MV-4-11 (cell line): ENCODE measurements around the gene NOTCH2NLA.
"Not testable (repeated sequence)": the region's sequence is repeated elsewhere in the genome, so short reads cannot be mapped to it uniquely, and the experiment has no call there.

Experiments
- DNase-seq: peaks from one replicate; lab custom pipeline; 2025; lab: John Stamatoyannopoulos, UW

Gene NOTCH2NLA

DNA sequence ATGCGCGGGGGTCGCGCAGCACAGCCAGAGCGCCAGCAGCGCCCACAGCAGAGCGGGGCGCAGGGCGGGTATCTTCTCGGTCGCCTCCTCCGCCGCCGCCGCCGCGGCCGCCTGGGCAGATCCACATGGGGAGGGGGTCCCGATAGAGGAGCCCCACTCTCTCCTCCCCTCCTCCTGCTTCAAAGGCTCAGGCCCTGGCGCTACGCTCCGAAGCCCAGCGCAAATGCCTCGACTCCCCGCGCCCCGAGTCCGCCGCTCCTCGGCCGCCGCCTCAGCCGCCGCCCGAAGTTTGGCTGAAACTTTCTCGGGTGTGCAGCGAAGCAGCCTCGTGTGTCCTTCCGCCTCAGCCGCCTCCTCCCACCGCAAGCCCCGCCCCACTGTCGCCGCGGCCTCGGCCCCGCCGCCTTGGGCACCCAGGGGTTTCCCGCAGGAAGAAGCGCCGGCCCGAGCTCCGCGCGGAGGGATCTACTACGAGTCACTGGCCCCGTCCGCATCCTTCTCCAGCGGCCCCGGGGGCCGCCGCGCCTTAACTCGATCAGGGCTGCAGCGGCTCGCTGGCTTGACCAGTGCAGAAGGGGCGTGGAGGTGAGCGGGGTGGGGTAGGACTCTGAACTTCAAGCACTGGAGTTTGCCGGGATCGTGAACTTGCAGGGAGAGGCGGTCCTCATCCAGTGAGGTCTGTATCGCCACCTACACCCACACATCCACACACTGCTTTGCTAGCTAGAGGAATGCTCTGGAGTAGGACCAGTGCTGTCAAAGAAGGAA lies at the start of gene NOTCH2NLA:
NOTCH2NLA (minus strand) TSS at position 312 of the 768 bp plus-strand sequence. CDS start 39,684 bp downstream, outside the sequence.
- DNase-seq, result not testable (repeated sequence)

DNA sequence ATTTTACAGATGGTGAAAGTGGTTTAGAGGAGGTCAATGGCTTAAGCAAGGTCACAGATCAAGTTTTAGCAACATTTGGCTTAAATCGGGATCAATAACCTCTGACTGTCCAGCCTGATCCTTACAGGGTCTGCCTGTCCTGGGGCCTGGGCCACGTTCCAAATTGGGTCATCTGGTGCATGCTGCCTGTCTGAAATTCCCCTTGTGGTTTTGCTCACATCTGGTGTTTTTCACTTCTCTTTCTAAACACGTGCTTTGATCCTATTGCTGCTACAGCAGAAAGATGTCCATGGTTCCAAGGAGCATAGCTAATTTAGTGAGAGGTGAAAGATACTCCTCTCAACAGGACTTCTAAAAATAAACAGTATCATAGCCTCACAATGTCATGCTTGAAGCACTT lies 49.5 kb upstream of the NOTCH2NLA start:
- not testable (repeated sequence) for DNase-seq

DNA sequence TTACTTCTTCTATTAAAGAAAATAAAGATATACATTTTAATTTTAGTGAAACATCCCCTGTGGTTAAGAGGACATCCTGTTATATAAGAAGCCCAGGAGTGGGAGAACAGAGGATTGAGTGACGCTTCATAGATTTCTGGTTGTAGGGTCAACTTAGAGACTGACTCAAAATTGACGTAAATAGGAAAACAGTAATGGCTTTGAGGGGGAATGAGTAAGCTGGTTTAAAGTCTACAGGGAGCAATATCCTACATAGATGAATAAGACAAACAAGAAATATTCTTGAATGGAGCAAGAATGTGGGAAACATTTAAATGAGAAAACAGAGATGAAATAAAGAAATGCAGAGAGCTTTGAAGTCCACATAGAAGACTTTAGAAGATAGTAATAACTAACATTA lies 48.3 kb upstream of the NOTCH2NLA start:
- not testable (repeated sequence) for DNase-seq

DNA sequence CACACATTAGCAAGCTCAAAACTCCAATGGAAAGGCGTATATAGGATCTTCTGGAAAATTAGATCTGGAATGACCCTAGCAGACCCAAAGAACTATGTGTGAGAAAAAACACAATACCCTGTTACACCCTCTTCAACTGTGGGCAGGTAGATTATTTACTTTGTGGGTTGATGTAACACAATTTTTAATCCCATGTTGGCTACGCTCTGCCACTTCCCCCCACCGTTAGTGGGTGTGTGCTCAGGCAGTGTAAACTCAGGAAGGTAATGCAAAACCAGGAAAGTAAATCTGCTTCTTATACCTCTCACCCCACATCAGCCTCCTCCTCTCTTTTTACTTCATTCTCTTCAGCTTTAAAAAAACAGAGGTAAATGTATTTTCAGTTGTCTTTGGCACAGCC lies 45.3 kb upstream of the NOTCH2NLA start:
- not testable (repeated sequence) for DNase-seq

DNA sequence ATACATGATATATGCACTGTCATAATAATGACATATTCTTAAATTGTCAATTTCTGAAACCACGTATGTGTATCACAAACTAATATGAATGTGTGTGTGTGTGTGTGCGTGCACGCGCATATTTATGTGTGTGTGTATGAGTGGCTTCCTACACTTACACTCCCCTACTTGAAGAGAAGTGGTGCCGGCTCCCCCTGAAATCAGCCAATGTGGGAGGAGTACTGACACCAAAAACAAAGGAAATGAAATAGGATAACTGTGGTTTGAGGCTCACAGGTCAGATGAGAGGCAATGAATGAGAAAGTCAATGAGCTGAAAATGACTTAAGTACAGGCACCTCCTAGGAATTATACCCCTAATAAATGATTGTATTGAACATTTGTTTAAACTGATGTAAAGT lies 44.4 kb upstream of the NOTCH2NLA start:
- DNase-seq, result not testable (repeated sequence)

DNA sequence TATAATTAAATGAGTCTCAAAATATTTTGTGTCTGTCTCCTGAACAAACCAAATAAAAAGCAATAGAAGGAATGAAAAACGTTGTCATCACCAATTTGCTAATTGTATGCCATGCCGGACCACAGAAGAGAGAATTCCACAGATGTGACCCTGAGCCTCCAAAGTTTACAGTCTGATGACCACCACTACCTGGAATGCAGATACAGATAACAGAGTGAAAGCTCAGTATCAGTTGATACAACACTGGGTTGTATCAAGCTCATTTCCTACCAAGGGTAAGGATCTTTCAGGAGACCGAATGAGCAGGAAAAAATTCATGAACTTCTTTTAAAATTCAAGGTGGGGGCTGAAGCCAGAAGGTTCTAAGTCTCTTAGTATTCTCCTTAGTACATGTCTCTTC lies 43.9 kb upstream of the NOTCH2NLA start:
- DNase-seq, result not testable (repeated sequence)

DNA sequence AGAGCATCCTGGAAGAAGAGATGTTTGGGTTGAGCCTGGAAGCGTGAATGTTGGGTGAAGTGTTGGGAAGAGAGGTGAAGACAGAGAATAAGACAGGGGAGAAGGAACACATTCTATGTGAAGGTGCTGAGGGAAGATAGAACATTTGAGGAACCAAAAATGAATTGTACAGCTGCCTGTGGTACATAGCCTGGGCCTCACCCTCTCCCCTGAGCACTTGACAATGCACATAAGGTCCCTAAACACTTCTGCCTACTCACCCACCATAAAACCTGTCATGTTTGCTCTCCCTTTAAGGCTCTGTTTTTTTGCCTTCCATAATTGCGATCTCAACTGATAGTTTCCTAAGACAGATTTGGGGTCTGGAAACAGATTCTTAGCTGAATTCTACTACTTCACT lies 43.2 kb upstream of the NOTCH2NLA start:
- not testable (repeated sequence) for DNase-seq

DNA sequence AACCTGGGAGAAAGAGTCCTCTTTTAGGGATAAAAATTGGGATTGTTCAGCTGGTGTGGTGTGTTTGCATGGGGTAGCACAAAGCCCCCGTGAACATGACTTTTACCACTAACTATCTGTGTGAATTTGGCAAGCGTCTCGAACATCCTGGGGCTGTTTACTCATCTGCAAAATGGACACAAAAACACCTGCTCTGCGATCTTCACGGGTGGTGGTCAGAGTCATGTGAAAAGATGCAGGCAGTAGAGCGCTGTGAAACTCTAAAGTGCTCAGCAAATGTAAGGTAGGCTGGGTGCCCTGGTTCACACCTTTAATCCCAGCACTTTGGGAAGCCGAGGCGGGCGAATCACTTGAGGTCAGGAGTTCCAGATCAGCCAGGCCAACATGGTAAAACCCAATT lies 41.3 kb upstream of the NOTCH2NLA start:
- DNase-seq, result not testable (repeated sequence)

DNA sequence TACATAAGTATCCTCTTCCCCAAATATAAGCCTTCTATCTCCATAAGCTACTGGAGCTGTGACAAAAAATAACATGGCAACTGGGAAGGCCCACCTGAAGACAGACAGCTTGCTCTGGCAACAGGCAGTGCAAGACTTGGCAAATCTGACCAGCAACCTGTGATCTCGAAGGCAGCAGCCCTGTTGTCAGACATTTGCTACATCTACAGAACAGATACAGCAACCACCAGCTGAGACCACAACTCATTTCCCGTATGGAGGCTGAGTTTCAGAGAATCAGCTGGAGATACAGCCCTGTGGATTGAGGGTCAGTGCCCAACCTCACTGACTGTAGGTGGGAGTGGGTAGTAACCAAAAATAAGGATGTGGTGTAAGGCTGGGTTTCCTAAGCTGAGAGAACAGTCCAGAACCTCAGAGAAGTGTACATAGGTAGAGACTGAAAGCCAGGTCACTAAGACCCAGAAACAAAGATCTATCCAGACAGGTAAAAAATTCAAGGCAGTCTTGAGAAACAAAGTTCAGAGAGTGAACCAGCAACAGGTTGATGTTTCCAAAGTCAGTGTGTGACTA lies 37.4 kb upstream of the NOTCH2NLA start:
- DNase-seq, result not testable (repeated sequence)

DNA sequence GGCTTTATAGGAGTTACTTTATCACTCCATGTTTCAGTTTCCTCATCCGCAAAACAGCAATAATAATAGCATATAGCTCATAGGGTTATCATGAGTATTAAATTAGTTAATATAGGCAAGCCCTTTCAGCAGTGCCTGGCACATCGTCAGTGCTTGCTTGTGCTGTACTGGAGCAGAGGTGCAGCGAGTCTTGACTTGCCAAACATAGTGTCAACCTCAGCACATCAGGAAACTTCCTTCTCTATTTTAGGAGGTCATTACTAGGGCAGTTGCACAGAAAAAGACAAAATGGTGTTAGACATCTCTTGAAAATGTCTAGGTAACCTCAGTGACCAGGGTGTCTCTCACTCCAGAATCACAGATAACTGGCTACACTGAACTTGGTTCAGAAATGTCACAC lies 35.9 kb upstream of the NOTCH2NLA start:
- not testable (repeated sequence) for DNase-seq

DNA sequence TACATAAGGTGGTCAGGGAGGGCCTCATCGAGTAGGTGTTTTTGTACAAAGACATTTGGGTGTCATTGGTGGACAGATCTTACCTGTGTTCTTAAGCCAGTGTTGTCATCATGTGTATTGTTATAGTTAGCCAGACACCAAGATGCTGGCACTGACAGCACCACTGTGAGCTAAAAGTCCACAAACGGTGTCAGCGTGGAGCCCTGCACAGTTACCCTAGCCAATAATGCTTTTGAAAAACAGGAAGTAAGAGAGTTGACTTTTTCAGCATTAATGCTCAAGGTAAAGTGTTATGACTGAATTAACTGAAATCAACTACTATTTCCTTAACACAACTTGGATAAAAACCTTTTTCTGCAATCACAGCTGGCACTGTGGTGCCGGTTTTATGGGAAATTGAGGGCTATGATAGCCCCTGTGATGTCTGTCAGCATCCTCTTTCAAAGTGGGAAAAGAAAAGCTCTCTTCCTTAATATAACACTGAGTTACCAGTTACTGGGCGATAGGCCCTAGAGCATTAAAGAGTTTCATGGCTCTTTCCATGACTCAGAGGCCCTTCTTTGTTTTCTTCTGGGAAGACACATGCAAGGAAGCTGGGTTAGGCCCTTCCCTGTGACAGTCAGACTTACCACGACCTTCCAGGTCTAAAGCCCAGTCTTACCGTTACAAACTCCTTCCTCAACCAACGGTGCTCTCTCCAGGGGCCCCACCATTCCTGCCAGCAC lies 31.3 kb upstream of the NOTCH2NLA start:
- DNase-seq, result not testable (repeated sequence)

DNA sequence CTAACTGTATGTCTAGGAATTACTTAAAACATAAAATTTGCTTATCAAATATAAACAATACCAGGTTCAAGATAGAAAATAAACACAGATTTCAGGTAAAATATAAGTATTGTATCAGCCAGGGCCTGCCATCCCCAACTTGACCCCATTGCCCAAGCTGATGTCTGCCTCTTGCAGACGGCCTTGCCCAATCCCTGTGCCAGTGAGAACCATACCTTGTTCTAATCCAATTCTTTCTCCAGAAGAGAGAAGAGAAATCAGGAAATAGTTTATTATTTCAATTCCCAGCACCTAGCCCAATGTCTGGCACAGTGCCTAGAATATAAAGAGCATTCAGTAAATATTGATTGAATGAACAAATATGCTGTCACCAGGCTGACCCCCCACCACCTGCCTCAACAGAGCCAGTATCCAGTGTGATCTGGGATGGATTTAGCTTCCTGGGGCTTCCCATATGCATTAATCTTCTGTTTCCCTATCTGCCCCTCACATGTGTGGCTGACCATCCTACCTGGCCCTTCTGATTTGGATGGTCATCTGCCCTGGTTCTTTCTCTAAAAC lies 29.3 kb upstream of the NOTCH2NLA start:
- not testable (repeated sequence) for DNase-seq

DNA sequence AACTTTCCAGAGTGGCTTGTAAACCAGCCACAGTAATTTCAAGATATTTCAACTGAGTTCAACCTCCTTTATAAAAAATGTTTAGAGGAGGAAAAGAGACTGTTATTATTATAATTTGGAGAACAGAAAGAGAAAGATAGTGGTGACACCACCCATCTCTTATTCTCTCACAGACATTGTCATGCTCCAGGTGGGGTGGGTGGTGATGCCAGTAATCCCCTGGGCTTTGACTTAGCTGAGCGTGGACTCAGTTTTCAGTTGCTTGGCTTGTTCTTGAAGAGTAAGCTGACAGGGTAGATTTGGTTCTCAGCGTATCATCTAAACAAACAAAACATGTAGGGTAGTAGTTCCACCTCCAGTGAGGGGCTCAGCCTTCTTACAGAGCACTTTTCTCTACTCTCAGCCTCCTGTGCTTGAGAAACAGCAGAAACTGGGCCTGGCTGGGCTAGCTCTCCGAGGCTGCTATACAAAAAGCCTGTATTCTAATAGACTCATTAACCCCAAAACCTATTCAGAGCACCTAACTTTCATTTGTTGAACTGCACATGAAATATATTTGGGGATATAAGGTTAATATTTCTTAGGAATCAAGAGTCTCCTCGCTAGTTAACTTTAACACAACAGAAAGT lies 25.9 kb upstream of the NOTCH2NLA start:
- not testable (repeated sequence) for DNase-seq

DNA sequence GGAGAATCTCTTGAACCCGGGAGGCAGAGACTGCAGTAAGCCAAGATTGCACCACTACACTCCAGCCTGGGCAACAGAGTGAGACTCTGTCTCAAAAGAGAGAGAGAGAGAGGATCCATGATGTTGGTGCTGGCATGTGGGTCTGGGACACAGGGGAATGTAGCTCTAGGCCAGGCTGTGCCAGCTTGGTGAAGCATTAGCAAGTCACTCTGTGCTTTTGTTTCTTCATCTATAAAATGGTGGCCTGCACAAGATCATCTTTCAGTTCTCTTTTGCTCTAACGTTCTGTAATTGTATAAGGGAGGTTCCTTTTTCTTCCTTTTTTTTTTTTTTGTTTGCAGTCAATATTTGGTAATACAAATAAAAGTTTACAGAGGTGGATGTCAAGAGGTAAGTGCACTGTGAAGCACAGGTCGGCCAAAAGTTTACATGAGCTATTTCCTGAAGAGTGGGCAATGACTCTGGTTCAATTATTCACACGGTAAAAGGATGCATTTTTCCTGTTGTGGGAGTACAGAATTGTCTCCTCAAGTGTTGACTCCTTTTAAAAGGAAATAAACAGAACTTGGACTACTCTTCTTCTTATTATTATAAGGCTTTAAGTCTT lies 24.5 kb upstream of the NOTCH2NLA start:
- DNase-seq, result not testable (repeated sequence)

DNA sequence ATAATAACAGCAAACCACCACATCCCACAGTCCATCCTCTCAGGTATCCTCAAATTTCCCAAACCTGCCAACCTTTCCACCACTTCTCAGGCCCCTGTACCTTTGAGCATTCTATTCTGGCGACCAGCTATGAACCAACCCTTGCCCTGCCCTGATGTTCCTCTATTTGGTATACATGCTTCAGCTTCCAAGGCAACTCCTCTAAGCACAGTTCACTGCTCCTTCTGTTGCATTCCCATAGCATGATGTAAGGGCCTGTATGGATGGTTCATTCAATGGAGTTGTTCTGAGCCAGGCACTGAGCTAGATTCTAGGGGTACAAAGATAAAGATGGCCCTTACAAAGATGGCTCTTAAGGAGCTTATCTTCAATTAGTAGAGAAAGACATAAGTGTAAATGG lies 22.7 kb upstream of the NOTCH2NLA start:
- DNase-seq, result not testable (repeated sequence)

DNA sequence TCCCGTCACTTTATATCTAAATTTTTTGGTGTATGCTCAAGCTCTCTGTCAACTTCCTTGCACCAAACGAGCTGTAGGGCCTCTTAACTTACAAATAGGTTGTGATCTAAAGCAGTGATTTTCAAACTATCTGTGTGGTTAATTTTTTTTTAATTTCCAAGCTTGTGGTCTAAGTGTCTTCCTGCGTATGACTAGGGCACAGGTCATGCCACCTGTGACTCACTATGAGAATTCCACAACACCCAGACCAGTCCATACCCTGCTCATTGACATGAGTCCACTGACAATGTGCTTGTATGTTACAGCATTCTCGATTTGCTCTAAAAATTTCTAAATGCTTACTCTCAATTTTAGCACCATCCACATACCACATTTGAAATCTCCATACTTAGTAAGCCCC lies 19.8 kb upstream of the NOTCH2NLA start:
- not testable (repeated sequence) for DNase-seq

DNA sequence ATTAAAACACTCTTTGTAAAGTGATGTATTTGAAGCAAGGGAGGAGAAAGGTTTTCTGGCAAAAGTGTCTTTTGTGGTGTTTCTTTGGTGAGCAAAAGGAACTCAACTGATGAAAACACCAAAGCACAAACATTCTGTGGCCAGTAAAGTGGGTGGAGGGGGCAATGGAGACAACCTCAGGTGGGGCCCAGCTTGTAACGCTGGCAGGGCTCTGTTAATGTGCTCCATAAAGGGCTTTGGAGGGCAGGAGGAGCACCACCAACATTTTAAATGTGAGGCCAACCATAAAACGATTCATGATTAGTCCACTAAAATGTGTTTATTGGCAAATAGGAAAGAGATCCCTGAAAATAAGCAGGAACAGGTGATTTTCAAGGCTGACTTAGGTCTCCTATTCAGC lies 7.8 kb upstream of the NOTCH2NLA start:
- not testable (repeated sequence) for DNase-seq

DNA sequence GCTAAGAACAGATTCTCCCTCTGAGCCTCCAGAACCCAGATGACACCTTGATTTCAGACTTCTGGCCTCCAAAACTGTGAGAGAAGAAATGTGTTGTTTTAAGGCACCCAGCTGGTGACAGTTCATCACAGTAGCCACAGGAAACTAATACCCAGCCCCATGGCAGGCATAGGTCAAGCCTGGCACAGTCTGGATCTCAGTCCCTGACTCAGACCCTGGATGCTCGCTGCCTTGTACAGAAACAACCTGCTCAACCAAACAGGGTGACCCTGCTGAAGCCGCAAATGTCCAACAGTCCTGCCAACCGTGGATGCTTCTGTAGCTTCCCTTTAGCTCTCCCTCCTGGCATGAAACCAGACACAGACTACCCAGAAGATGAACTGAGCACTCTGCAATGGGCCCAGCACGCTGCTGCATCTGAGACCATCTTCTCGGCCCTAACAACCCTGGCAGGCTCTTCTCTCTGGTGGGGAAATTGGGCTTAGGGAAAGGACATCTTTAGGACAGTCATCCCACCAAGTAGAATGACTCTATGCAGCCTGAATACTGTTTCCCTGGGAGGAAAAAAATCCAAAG lies 7.3 kb upstream of the NOTCH2NLA start:
- not testable (repeated sequence) for DNase-seq

DNA sequence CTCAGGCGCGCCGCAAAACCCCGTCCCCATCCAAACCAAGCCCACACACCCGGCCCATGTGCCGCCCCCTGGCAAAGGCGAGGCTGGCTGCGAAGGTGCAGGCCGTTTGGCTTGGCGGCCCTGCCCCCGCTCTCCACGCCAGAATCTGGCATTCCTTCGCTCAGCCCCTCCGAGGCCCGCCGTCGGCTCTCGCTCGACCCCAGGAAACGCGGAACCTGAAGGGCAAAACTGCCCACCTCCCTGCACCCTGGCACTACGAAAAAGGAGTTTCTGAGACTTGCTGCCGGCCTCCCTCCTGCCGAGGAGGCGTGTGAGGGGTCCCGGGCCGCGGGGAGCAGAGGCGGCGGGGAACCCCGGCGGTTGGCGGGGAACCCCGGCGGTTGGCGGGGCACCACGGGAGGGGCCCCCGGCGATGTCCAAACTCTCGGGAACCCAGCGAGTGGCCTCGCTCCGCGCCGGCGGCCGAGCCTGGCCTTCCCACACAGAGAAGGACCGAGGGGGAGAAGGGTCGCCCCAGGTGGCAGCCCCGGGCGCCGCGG lies 608 bp downstream of the NOTCH2NLA start:
- DNase-seq, result not testable (repeated sequence)

DNA sequence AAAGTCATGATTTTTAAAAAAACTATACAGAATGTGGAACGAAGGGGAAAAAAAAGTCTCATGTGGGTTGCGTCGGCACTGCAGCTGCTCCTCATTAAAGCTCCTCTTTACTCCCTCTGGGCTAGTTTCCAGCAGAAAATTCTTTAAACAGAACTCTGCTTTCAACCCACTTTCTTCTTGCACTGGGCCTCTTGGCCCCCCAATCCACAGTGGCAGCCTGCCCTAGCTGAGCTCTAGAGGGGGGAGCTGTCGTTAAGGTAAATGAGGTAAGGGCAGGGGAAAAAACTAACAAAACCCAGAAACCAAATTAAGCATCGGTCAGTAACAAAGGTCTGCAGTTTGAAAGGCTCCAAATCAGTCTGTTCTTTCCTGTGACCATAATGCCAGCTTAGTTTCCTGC lies 54.3 kb downstream of the NOTCH2NLA start:
- not testable (repeated sequence) for DNase-seq

DNA sequence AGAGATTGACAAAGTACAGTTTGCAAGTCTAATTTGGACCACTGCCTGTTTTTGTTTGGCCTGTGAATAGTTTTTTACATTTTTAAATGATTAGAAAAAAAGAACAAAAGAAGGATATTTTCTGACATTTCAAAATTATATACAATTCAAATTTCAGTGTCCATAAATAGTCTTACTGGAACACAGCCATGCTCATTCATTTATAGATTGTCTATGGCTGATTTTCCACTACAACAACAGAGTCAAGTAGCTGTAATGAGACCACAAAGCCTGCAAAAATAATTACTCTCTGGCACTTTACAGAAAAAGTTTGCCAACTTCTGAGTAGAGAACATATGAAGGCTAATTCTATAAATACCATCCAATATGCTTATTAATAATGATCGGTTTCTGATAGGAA lies 61.1 kb downstream of the NOTCH2NLA start:
- not testable (repeated sequence) for DNase-seq
